ENCODE data around the gene ZW10.
A peak's percentile ranks its signal among the peaks of the same experiment; 100 is the strongest.

Gene ZW10

DNA sequence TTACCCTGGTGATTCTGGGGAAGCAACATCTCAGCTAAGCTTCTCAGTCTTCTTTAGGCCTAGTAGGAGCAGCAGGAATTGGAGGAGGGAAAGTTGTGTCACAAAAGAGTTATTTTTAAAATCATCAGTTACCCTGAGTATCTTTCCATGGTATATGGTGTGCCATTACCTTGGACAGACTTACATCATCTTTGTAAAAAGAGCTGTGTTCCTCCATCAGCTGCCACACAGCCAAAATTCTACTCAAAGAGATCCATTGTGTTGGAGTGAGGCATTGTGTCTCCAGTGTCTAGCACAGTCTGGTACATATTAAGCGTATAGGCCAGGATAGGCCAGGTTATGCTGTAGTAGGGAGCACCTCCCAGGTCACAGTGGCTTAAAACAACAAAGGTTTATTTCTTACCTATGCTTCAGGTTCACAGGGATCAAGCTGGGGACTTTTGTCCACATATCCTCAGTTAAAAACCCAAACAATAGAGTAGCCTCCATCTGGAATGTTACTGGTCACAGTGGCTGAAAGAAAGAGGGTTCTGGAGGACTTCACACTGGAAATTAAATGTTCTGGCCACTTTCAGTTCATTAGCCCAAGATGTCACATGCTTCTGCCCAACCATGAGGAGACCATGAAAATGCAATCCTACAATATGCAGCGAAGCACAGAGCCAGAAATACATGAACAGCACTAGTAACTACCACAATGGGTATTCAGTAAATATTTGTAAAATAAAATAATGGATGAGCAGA, 57.4 kb downstream of the ZW10 start:
- H3K23ac ChIP-seq (ENCODE audit: low read depth, low read length, poor library complexity): no peak overlapping the region
- H4K8ac ChIP-seq (ENCODE audit: low read depth, low read length): no peak overlapping the region
- no peak overlapping the region for H4K91ac ChIP-seq (ENCODE audit: low read depth, low read length, poor library complexity)
- no peaks in the 10 kb centered on the region for H3K4me1 ChIP-seq (ENCODE audit: control insufficient read depth in 2 of 2, insufficient read depth in 1 of 2, low read depth in 1 of 2, low read length in 2 of 2)
- H3K27me3 ChIP-seq (ENCODE audit: control insufficient read depth in 3 of 3, insufficient read depth in 3 of 3, low read depth in 1 of 3, low read length in 3 of 3): no peaks in the 10 kb centered on the region
- H3K18ac ChIP-seq (ENCODE audit: low read length): no peak overlapping the region
- no peak overlapping the region for H2BK15ac ChIP-seq (ENCODE audit: low read length)
- H3K4ac ChIP-seq (ENCODE audit: low read length): no peak overlapping the region
- H2BK5ac ChIP-seq (ENCODE audit: low read length): no peak overlapping the region
- no peaks in the 10 kb centered on the region for H3K79me1 ChIP-seq (ENCODE audit: low read depth, low read length)
- no peak overlapping the region for H3K14ac ChIP-seq (ENCODE audit: low read length)
- H2AK5ac ChIP-seq (ENCODE audit: low read depth, low read length): no peak overlapping the region
- H2AFZ ChIP-seq (ENCODE audit: low read length): no peak overlapping the region
- H3K4me2 ChIP-seq (ENCODE audit: insufficient read depth, low read length, poor library complexity, severe bottlenecking): no peak overlapping the region
- peaks cover 0 to 5% of the 10 kb centered on the region in 2 donors for H3K9me3 ChIP-seq (replicated peaks in 1 of 2; ENCODE audit: control insufficient read depth in 2 of 2, insufficient read depth in 1 of 2, low read depth in 1 of 2, low read length in 2 of 2)
- H2BK120ac ChIP-seq (ENCODE audit: low read depth, low read length): no peak overlapping the region
- WGBS, 2 donors (ENCODE audit: extremely low coverage in 2 of 2, insufficient read length in 2 of 2, insufficient replicate concordance in 1 of 2): no CpG with 5 or more reads among the region's 2 CpGs
- no peak overlapping the region for H3K27ac ChIP-seq (replicated peaks; ENCODE audit: low read length)
- no peak overlapping the region for H3K4me3 ChIP-seq (ENCODE audit: low read length in 2 of 2)
- DNase-seq (ENCODE audit: low spot score): no peak
- peaks cover 0 to 12% of the 10 kb centered on the region in 2 donors for H3K36me3 ChIP-seq (replicated peaks in 1 of 2; ENCODE audit: control insufficient read depth in 2 of 2, insufficient read depth in 2 of 2, low read length in 2 of 2)
- H2BK12ac ChIP-seq (ENCODE audit: low read length): no peak overlapping the region
- H3K9ac ChIP-seq (ENCODE audit: low read depth, low read length, poor library complexity): no peak overlapping the region

DNA sequence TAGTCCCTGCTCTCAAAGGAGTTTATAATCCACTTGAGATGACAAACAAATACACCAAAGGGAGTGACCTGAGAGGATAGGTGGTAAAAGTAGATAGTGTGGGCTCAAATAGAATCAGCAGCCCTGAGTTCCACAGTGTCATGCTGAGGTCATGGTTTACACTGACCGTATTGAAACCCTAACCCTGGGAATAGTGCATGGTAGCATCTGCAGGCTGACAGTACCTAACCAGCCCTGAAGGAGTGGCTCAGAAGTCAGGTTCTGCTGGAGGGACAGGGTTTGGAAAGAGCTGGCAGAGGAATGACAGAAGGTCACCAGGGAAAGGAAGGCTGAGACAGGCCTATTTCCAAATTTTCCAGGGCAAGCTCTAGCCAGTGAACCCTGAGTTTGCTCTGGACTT, 58.2 kb downstream of the ZW10 start:
- H2AK5ac ChIP-seq (ENCODE audit: low read depth, low read length): no peak overlapping the region
- peaks cover 0 to 6% of the 10 kb centered on the region in 2 donors for H3K9me3 ChIP-seq (replicated peaks in 1 of 2; ENCODE audit: control insufficient read depth in 2 of 2, insufficient read depth in 1 of 2, low read depth in 1 of 2, low read length in 2 of 2)
- H3K27ac ChIP-seq (replicated peaks; ENCODE audit: low read length): no peak overlapping the region
- no peak overlapping the region for H3K14ac ChIP-seq (ENCODE audit: low read length)
- no peak overlapping the region for H2AFZ ChIP-seq (ENCODE audit: low read length)
- no peak overlapping the region for H3K4me3 ChIP-seq (ENCODE audit: low read length in 2 of 2)
- H3K18ac ChIP-seq (ENCODE audit: low read length): no peak overlapping the region
- no peaks in the 10 kb centered on the region for H3K79me1 ChIP-seq (ENCODE audit: low read depth, low read length)
- peaks cover 0 to 12% of the 10 kb centered on the region in 2 donors for H3K36me3 ChIP-seq (replicated peaks in 1 of 2; ENCODE audit: control insufficient read depth in 2 of 2, insufficient read depth in 2 of 2, low read length in 2 of 2)
- H3K27me3 ChIP-seq (ENCODE audit: control insufficient read depth in 3 of 3, insufficient read depth in 3 of 3, low read depth in 1 of 3, low read length in 3 of 3): no peaks in the 10 kb centered on the region
- no peak overlapping the region for H3K4ac ChIP-seq (ENCODE audit: low read length)
- no peak overlapping the region for H4K91ac ChIP-seq (ENCODE audit: low read depth, low read length, poor library complexity)
- WGBS, 2 donors (ENCODE audit: extremely low coverage in 2 of 2, insufficient read length in 2 of 2, insufficient replicate concordance in 1 of 2): no CpG with 5 or more reads among the region's 1 CpG
- H2BK12ac ChIP-seq (ENCODE audit: low read length): no peak overlapping the region
- no peak overlapping the region for H2BK120ac ChIP-seq (ENCODE audit: low read depth, low read length)
- H3K4me2 ChIP-seq (ENCODE audit: insufficient read depth, low read length, poor library complexity, severe bottlenecking): no peak overlapping the region
- DNase-seq (ENCODE audit: low spot score): no peak
- H4K8ac ChIP-seq (ENCODE audit: low read depth, low read length): no peak overlapping the region
- no peaks in the 10 kb centered on the region for H3K4me1 ChIP-seq (ENCODE audit: control insufficient read depth in 2 of 2, insufficient read depth in 1 of 2, low read depth in 1 of 2, low read length in 2 of 2)
- H3K23ac ChIP-seq (ENCODE audit: low read depth, low read length, poor library complexity): no peak overlapping the region
- no peak overlapping the region for H3K9ac ChIP-seq (ENCODE audit: low read depth, low read length, poor library complexity)
- no peak overlapping the region for H2BK15ac ChIP-seq (ENCODE audit: low read length)
- no peak overlapping the region for H2BK5ac ChIP-seq (ENCODE audit: low read length)

DNA sequence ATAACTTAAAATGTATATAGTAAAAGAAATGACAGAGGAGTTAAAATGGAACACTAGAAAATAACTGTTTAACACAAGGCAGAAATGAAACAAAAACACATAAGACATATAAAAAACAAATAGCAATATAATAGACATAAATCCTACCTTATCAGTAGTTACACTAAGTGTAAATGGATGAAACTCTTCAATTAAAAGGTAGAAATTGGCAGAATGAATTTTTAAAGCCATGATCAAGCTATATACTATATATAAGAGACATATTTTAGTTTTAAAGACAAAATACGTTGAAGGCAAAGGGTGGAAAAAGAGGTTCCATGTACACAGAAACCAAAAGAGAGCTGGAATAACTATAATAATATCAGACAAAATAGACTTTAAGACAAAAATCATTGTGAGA, 62.5 kb downstream of the ZW10 start:
- no peak overlapping the region for H2BK15ac ChIP-seq (ENCODE audit: low read length)
- H3K9ac ChIP-seq (ENCODE audit: low read depth, low read length, poor library complexity): no peak overlapping the region
- no peaks in the 10 kb centered on the region for H3K79me1 ChIP-seq (ENCODE audit: low read depth, low read length)
- no peak overlapping the region for H3K14ac ChIP-seq (ENCODE audit: low read length)
- H3K4ac ChIP-seq (ENCODE audit: low read length): no peak overlapping the region
- no peak overlapping the region for H3K18ac ChIP-seq (ENCODE audit: low read length)
- no peaks in the 10 kb centered on the region for H3K27me3 ChIP-seq (ENCODE audit: control insufficient read depth in 3 of 3, insufficient read depth in 3 of 3, low read depth in 1 of 3, low read length in 3 of 3)
- no peak overlapping the region for H2AK5ac ChIP-seq (ENCODE audit: low read depth, low read length)
- H3K27ac ChIP-seq (replicated peaks; ENCODE audit: low read length): no peak overlapping the region
- no peak overlapping the region for H2AFZ ChIP-seq (ENCODE audit: low read length)
- no CpG with 5 or more reads among the region's 1 CpG for WGBS, 2 donors (ENCODE audit: extremely low coverage in 2 of 2, insufficient read length in 2 of 2, insufficient replicate concordance in 1 of 2)
- H3K23ac ChIP-seq (ENCODE audit: low read depth, low read length, poor library complexity): no peak overlapping the region
- peaks cover 0 to 5% of the 10 kb centered on the region in 2 donors for H3K36me3 ChIP-seq (replicated peaks in 1 of 2; ENCODE audit: control insufficient read depth in 2 of 2, insufficient read depth in 2 of 2, low read length in 2 of 2)
- DNase-seq (ENCODE audit: low spot score): no peak
- no peak overlapping the region for H2BK5ac ChIP-seq (ENCODE audit: low read length)
- H4K91ac ChIP-seq (ENCODE audit: low read depth, low read length, poor library complexity): no peak overlapping the region
- H3K4me1 ChIP-seq (ENCODE audit: control insufficient read depth in 2 of 2, insufficient read depth in 1 of 2, low read depth in 1 of 2, low read length in 2 of 2): peaks cover 7 to 8% of the 10 kb centered on the region in 2 donors
- H2BK120ac ChIP-seq (ENCODE audit: low read depth, low read length): no peak overlapping the region
- H2BK12ac ChIP-seq (ENCODE audit: low read length): no peak overlapping the region
- H3K4me2 ChIP-seq (ENCODE audit: insufficient read depth, low read length, poor library complexity, severe bottlenecking): no peak overlapping the region
- H3K9me3 ChIP-seq (replicated peaks in 1 of 2; ENCODE audit: control insufficient read depth in 2 of 2, insufficient read depth in 1 of 2, low read depth in 1 of 2, low read length in 2 of 2): peaks cover 3 to 25% of the 10 kb centered on the region in 2 donors
- no peak overlapping the region for H3K4me3 ChIP-seq (ENCODE audit: low read length in 2 of 2)
- H4K8ac ChIP-seq (ENCODE audit: low read depth, low read length): no peak overlapping the region

DNA sequence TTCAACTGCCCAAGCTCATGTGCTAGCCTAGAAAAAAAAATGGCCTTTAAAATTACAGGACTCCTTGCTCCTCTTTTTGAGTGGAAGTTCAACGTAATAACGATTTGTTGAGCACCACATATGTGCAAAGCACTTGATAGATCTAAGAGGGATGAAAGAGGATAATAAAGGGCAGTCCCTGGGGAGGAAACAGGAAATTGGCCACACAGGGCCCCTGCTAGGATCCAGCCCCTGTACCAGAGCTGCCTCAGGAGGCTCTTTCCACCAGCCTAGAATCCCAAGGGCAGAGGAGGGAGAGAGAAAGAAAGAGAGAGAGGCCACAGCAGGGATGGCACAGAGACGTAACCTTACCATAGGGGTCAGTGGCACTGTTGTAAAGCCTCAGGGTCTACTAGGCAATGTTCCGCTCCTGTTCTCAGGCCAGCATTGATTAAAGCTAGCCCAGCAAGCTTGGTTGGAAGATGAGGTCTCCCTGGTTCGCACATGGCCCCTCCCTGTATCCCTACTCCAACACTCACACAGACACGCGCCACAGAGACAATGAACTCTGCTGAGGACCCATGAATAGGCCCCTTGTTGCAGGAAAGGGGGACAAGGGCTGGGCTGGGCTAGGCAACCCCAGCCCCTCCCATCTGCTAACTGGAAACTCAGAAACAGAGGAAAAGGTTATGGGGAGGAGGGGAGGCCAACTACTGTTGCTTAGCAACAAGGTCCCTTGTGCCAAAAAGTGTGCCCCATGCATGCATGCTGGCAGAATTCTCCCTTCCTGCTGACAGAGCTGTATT, 67.4 kb downstream of the ZW10 start, which contains the start of gene TMPRSS5:
TSS of gene TMPRSS5 (minus strand) at position 438 of the 785 bp plus-strand sequence. CDS start at position 354, 84 bp downstream.
- H2AFZ ChIP-seq (ENCODE audit: low read length): peak within 1 kb of the TSS; percentile 73
- peak; percentile 32 for DNase-seq (ENCODE audit: low spot score)
- H3K14ac ChIP-seq (ENCODE audit: low read length): no peak within 1 kb of the TSS
- no CpG with 5 or more reads among the region's 7 CpGs for WGBS, 2 donors (ENCODE audit: extremely low coverage in 2 of 2, insufficient read length in 2 of 2, insufficient replicate concordance in 1 of 2)
- H3K4me3 ChIP-seq (ENCODE audit: low read length in 2 of 2): peak within 1 kb of the TSS in 1 of 2 donors; percentile 23
- H3K23ac ChIP-seq (ENCODE audit: low read depth, low read length, poor library complexity): no peak within 1 kb of the TSS
- no peaks in the 10 kb centered on the region for H3K36me3 ChIP-seq (replicated peaks in 1 of 2; ENCODE audit: control insufficient read depth in 2 of 2, insufficient read depth in 2 of 2, low read length in 2 of 2)
- H3K27ac ChIP-seq (replicated peaks; ENCODE audit: low read length): no peak within 1 kb of the TSS
- peak within 1 kb of the TSS; percentile 58 for H2AK5ac ChIP-seq (ENCODE audit: low read depth, low read length)
- H3K9me3 ChIP-seq (replicated peaks in 1 of 2; ENCODE audit: control insufficient read depth in 2 of 2, insufficient read depth in 1 of 2, low read depth in 1 of 2, low read length in 2 of 2): peaks cover 3 to 24% of the 10 kb centered on the region in 2 donors
- peak within 1 kb of the TSS; percentile 21 for H3K4me2 ChIP-seq (ENCODE audit: insufficient read depth, low read length, poor library complexity, severe bottlenecking)
- H4K91ac ChIP-seq (ENCODE audit: low read depth, low read length, poor library complexity): no peak within 1 kb of the TSS
- peak within 1 kb of the TSS; percentile 8 for H3K18ac ChIP-seq (ENCODE audit: low read length)
- no peaks in the 10 kb centered on the region for H3K79me1 ChIP-seq (ENCODE audit: low read depth, low read length)
- H2BK5ac ChIP-seq (ENCODE audit: low read length): no peak within 1 kb of the TSS
- H3K4me1 ChIP-seq (ENCODE audit: control insufficient read depth in 2 of 2, insufficient read depth in 1 of 2, low read depth in 1 of 2, low read length in 2 of 2): peaks cover 11 to 19% of the 10 kb centered on the region in 2 donors
- H2BK120ac ChIP-seq (ENCODE audit: low read depth, low read length): no peak within 1 kb of the TSS
- H3K27me3 ChIP-seq (ENCODE audit: control insufficient read depth in 3 of 3, insufficient read depth in 3 of 3, low read depth in 1 of 3, low read length in 3 of 3): no peaks in the 10 kb centered on the region
- no peak within 1 kb of the TSS for H4K8ac ChIP-seq (ENCODE audit: low read depth, low read length)
- H2BK15ac ChIP-seq (ENCODE audit: low read length): no peak within 1 kb of the TSS
- H2BK12ac ChIP-seq (ENCODE audit: low read length): no peak within 1 kb of the TSS
- no peak within 1 kb of the TSS for H3K4ac ChIP-seq (ENCODE audit: low read length)
- no peak within 1 kb of the TSS for H3K9ac ChIP-seq (ENCODE audit: low read depth, low read length, poor library complexity)

All from neuronal stem cell (in vitro differentiated cells).